KMS-11 (cell line): ENCODE results near the gene KCNN3.

Experiments used
- H2AFZ ChIP-seq: fragments of 200-600 bp; sonication (generic); 2 replicates; pipeline ENCODE4 v1.6.1; 2016; ENCODE audit warnings: antibody characterized with exemption, mixed run types, low read depth
- H3K27ac ChIP-seq: fragments of 200-600 bp; sonication (generic); 2 replicates; pipeline ENCODE4 v1.6.1; 2016; ENCODE audit warnings: mild to moderate bottlenecking, mixed run types
- H3K27me3 ChIP-seq: fragments of 200-600 bp; sonication (generic); 2 replicates; pipeline ENCODE4 v1.6.1; 2017; ENCODE audit warnings: mild to moderate bottlenecking, low read depth, mixed run types, moderate library complexity; ENCODE audit not compliant: insufficient read depth
- H3K36me3 ChIP-seq: fragments of 200-600 bp; sonication (generic); 2 replicates; pipeline ENCODE4 v1.6.1; 2017; ENCODE audit warnings: mild to moderate bottlenecking, mixed run types; ENCODE audit not compliant: insufficient read depth
- H3K4me1 ChIP-seq: fragments of 200-600 bp; sonication (generic); 2 replicates; pipeline ENCODE4 v1.6.1; 2016; ENCODE audit warnings: mild to moderate bottlenecking, low read depth, mixed run types; ENCODE audit not compliant: poor library complexity, severe bottlenecking
- H3K4me2 ChIP-seq: fragments of 200-600 bp; sonication (generic); 2 replicates; pipeline ENCODE4 v1.7.0; 2016; ENCODE audit warnings: mild to moderate bottlenecking, mixed run types
- H3K4me3 ChIP-seq: fragments of 200-600 bp; sonication (generic); IDR thresholded peaks from 2 replicates; pipeline ENCODE4 v1.6.1; 2017; ENCODE audit warnings: low read depth, low read length, mixed read lengths; ENCODE audit not compliant: insufficient read depth
- H3K79me2 ChIP-seq: fragments of 200-600 bp; sonication (generic); 2 replicates; pipeline ENCODE4 v1.6.1; 2016; ENCODE audit warnings: low read depth, mixed run types; ENCODE audit not compliant: insufficient read depth
- H3K9ac ChIP-seq: fragments of 200-600 bp; sonication (generic); 2 replicates; pipeline ENCODE4 v1.6.1; 2016; ENCODE audit warnings: mild to moderate bottlenecking, mixed run types
- H4K20me1 ChIP-seq: fragments of 200-600 bp; sonication (generic); 2 replicates; pipeline ENCODE4 v1.6.1; 2016; ENCODE audit warnings: mild to moderate bottlenecking, mixed run types; ENCODE audit not compliant: insufficient read depth
- CTCF ChIP-seq: fragments of 200-600 bp; sonication (generic); conservative IDR thresholded peaks from 2 replicates; pipeline ENCODE4 v1.6.1; 2017; ENCODE audit warnings: low read depth, mild to moderate bottlenecking, antibody characterized with exemption, low read length, moderate library complexity, mixed read lengths

Gene KCNN3

GRCh38 chr1:154883919-154884868 lies 14.1 kb upstream of the KCNN3 start:
- no peaks in the 10 kb centered on the region for H3K79me2 ChIP-seq
- H3K4me1 ChIP-seq: peaks cover 24% of the 10 kb centered on the region
- H3K4me2 ChIP-seq: no peak overlapping the region
- H3K4me3 ChIP-seq: no peak overlapping the region
- no peaks in the 10 kb centered on the region for H4K20me1 ChIP-seq
- no peak overlapping the region for H3K9ac ChIP-seq
- H3K27me3 ChIP-seq: no peaks in the 10 kb centered on the region
- H2AFZ ChIP-seq: no peak overlapping the region
- no peak for TF ChIP-seq CTCF
- no peaks in the 10 kb centered on the region for H3K36me3 ChIP-seq
- H3K27ac ChIP-seq: no peak overlapping the region

GRCh38 chr1:154881820-154882535 lies 11.9 kb upstream of the KCNN3 start:
- Histone ChIP-seq H3K4me3 (no peak overlapping the region), H3K9ac (no peak overlapping the region), H3K27ac (no peak overlapping the region), H4K20me1 (no peaks in the 10 kb centered on the region), H3K27me3 (no peaks in the 10 kb centered on the region), H3K79me2 (no peaks in the 10 kb centered on the region), H3K4me2 (no peak overlapping the region), H2AFZ (no peak overlapping the region), H3K4me1 (peaks cover 30% of the 10 kb centered on the region), H3K36me3 (no peaks in the 10 kb centered on the region)
- TF ChIP-seq CTCF: no peak

- Histone ChIP-seq H3K4me3 (no peak overlapping the region), H2AFZ (no peak overlapping the region), H3K27me3 (no peaks in the 10 kb centered on the region), H3K27ac (no peak overlapping the region), H3K4me2 (no peak overlapping the region), H3K9ac (no peak overlapping the region), H3K36me3 (no peaks in the 10 kb centered on the region), H3K79me2 (no peaks in the 10 kb centered on the region), H3K4me1 (peaks cover 17% of the 10 kb centered on the region), H4K20me1 (no peaks in the 10 kb centered on the region)
- TF ChIP-seq CTCF: no peak
Observed at GRCh38 chr1:154880671-154881070, 10.6 kb upstream of the KCNN3 start.

GRCh38 chr1:154879038-154879421 lies 8.9 kb upstream of the KCNN3 start:
- Histone ChIP-seq H2AFZ (no peak overlapping the region; the same call in 1 of the 2 replicates), H3K4me2 (no peak overlapping the region), H3K4me1 (peaks cover 11% of the 10 kb centered on the region), H3K27me3 (no peaks in the 10 kb centered on the region), H4K20me1 (no peaks in the 10 kb centered on the region), H3K9ac (no peak overlapping the region), H3K4me3 (no peak overlapping the region), H3K36me3 (no peaks in the 10 kb centered on the region), H3K79me2 (no peaks in the 10 kb centered on the region), H3K27ac (no peak overlapping the region)
- TF ChIP-seq CTCF: no peak
